Measurements from ENCODE around the gene CBX4. TPM values are rescaled to one million over a fixed set of nuclear protein-coding genes. Genes with fewer than 3 reads are reported as not detected.

CBX4 gene
- total RNA-seq, 2 experiments from 2014 or later: 98.9 to 110 TPM

GRCh38 chr17:79803997-79804855 is 35.0 kb downstream of the CBX4 start:
- H3K4me2 ChIP-seq (ENCODE audit: low read length): peak overlapping the region; percentile 57
- 0 out of 2 replicates have a peak, but pooled peaks cover 4% of the 10 kb centered on the region for H4K20me1 ChIP-seq (ENCODE audit: insufficient read depth, low read length)
- BruUV-seq (replicated peaks): no TSS peak
- no peak overlapping the region for H3K27ac ChIP-seq (ENCODE audit: low read depth, low read length, poor library complexity, severe bottlenecking)
- H3K9me2 ChIP-seq (ENCODE audit: insufficient read depth, low read length): no peaks in the 10 kb centered on the region
- H3K36me3 ChIP-seq (ENCODE audit: insufficient read depth, low read length): no peaks in the 10 kb centered on the region
- H2AFZ ChIP-seq (ENCODE audit: low read length): no peak overlapping the region
- peaks cover 31% of the 10 kb centered on the region for H3K4me1 ChIP-seq (ENCODE audit: insufficient read depth, low read length, poor library complexity, severe bottlenecking)
- H3K79me2 ChIP-seq (ENCODE audit: insufficient read depth, low read depth, low read length): no peaks in the 10 kb centered on the region
- no peaks in the 10 kb centered on the region for H3K9me3 ChIP-seq (ENCODE audit: low read length)
- H3K4me3 ChIP-seq (ENCODE audit: low read depth, low read length, poor library complexity, severe bottlenecking): peak overlapping the region; percentile 35
- intact Hi-C loops (cut with micrococcal nuclease; ENCODE audit: unreplicated experiment): no loop called here
- peak; percentile 66 for DNase-seq (ENCODE audit: low spot score)
- POLR2A ChIA-PET: interaction anchor here (1.2 kb wide), 1 partner anchor 35 kb away, joined by 8 read pairs; the partner anchor contains the start of gene CBX4
- TF ChIP-seq, protein P1, sequence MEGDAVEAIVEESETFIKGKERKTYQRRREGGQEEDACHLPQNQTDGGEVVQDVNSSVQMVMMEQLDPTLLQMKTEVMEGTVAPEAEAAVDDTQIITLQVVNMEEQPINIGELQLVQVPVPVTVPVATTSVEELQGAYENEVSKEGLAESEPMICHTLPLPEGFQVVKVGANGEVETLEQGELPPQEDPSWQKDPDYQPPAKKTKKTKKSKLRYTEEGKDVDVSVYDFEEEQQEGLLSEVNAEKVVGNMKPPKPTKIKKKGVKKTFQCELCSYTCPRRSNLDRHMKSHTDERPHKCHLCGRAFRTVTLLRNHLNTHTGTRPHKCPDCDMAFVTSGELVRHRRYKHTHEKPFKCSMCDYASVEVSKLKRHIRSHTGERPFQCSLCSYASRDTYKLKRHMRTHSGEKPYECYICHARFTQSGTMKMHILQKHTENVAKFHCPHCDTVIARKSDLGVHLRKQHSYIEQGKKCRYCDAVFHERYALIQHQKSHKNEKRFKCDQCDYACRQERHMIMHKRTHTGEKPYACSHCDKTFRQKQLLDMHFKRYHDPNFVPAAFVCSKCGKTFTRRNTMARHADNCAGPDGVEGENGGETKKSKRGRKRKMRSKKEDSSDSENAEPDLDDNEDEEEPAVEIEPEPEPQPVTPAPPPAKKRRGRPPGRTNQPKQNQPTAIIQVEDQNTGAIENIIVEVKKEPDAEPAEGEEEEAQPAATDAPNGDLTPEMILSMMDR (conservative IDR thresholded peaks at IDR 0.05; ENCODE audit: low read length): no peak
- peak; percentile 99 for TF ChIP-seq EZH2phosphoT487 (IDR thresholded peaks at IDR 0.05; ENCODE audit: borderline replicate concordance, low read depth, low read length)
- CTCF ChIA-PET (ENCODE audit: unreplicated experiment): no interaction called here

GRCh38 chr17:79803421-79803996 is 35.7 kb downstream of the CBX4 start:
- CTCF ChIA-PET (ENCODE audit: unreplicated experiment): no interaction called here
- H3K4me1 ChIP-seq (ENCODE audit: insufficient read depth, low read length, poor library complexity, severe bottlenecking): peaks cover 36% of the 10 kb centered on the region
- no TSS peak for BruUV-seq (replicated peaks)
- H3K4me2 ChIP-seq (ENCODE audit: low read length): peak overlapping the region; percentile 57
- no peak overlapping the region for H2AFZ ChIP-seq (ENCODE audit: low read length)
- H3K79me2 ChIP-seq (ENCODE audit: insufficient read depth, low read depth, low read length): no peaks in the 10 kb centered on the region
- no peaks in the 10 kb centered on the region for H3K9me3 ChIP-seq (ENCODE audit: low read length)
- H3K4me3 ChIP-seq (ENCODE audit: low read depth, low read length, poor library complexity, severe bottlenecking): no peak overlapping the region
- no peaks in the 10 kb centered on the region for H3K36me3 ChIP-seq (ENCODE audit: insufficient read depth, low read length)
- peak; percentile 88; the same call in 1 of the 2 replicates for TF ChIP-seq EZH2phosphoT487 (IDR thresholded peaks at IDR 0.05; ENCODE audit: borderline replicate concordance, low read depth, low read length)
- TF ChIP-seq, protein P1 (conservative IDR thresholded peaks at IDR 0.05; ENCODE audit: low read length): no peak
- 0 out of 2 replicates have a peak, but pooled peaks cover 4% of the 10 kb centered on the region for H4K20me1 ChIP-seq (ENCODE audit: insufficient read depth, low read length)
- DNase-seq (ENCODE audit: low spot score): no peak
- H3K9me2 ChIP-seq (ENCODE audit: insufficient read depth, low read length): no peaks in the 10 kb centered on the region
- intact Hi-C loops (cut with micrococcal nuclease; ENCODE audit: unreplicated experiment): no loop called here
- POLR2A ChIA-PET: no interaction called here
- no peak overlapping the region for H3K27ac ChIP-seq (ENCODE audit: low read depth, low read length, poor library complexity, severe bottlenecking)

All from OCI-LY7 (cell line).